ENCODE results near the gene SLC22A14.
"Not testable (repeated sequence)": the region's sequence is repeated elsewhere in the genome, so short reads cannot be mapped to it uniquely, and the experiment has no call there.

The SLC22A14 gene, protein sequence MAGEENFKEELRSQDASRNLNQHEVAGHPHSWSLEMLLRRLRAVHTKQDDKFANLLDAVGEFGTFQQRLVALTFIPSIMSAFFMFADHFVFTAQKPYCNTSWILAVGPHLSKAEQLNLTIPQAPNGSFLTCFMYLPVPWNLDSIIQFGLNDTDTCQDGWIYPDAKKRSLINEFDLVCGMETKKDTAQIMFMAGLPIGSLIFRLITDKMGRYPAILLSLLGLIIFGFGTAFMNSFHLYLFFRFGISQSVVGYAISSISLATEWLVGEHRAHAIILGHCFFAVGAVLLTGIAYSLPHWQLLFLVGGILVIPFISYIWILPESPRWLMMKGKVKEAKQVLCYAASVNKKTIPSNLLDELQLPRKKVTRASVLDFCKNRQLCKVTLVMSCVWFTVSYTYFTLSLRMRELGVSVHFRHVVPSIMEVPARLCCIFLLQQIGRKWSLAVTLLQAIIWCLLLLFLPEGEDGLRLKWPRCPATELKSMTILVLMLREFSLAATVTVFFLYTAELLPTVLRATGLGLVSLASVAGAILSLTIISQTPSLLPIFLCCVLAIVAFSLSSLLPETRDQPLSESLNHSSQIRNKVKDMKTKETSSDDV

GRCh38 chr3:38281895-38282686 is at the start of gene SLC22A14:
TSS of gene SLC22A14 (plus strand) at chr3:38282294. CDS start at chr3:38306027, 23,733 bp downstream.
- DNase-seq = no peak

DNA sequence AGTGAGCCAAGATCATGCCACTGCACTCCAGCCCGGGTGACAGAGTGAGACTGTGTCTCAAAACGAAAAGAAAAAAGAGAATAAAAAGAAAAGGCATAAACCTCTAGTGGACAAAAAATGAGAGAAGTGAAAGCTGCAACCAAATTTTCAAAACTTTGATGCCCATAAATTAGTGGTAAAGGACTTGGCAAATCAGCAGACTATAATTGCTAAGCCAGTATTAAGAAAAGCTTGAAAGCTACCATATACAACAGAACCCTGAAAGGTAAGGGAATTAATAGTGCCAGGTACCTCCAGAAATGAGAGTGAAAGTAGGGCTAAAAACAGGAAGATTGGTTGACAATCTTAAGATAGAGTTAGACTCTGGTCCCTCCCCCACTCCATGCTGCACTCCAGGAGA is 49.4 kb upstream of the SLC22A14 start:
- DNase-seq = no peak

GRCh38 chr3:38235466-38235865 is 46.6 kb upstream of the SLC22A14 start:
- DNase-seq = no peak

GRCh38 chr3:38238416-38239008 is 43.6 kb upstream of the SLC22A14 start:
- DNase-seq = no peak

DNA sequence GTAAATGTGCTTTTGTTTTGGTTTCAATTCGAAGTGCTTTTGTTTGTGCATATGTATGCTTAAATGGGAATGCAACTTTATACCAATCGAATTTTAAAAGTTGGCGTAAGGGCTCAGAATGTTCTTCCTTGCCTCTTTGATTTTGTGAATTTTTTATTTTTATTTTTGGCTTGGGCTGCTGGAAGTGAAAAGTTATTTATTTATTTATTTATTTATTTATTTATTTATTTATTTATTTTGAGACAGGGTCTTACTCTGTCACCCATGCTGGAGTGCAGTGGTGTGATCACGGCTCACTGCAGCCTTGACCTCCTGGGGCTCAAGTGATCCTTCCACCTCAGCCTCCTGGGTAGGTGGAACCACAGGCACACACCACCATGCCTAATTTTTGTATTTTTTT is 39.3 kb upstream of the SLC22A14 start:
- not testable (repeated sequence) for DNase-seq

- DNase-seq = no peak
Observed at GRCh38 chr3:38245930-38246329, 36.2 kb upstream of the SLC22A14 start.

DNA sequence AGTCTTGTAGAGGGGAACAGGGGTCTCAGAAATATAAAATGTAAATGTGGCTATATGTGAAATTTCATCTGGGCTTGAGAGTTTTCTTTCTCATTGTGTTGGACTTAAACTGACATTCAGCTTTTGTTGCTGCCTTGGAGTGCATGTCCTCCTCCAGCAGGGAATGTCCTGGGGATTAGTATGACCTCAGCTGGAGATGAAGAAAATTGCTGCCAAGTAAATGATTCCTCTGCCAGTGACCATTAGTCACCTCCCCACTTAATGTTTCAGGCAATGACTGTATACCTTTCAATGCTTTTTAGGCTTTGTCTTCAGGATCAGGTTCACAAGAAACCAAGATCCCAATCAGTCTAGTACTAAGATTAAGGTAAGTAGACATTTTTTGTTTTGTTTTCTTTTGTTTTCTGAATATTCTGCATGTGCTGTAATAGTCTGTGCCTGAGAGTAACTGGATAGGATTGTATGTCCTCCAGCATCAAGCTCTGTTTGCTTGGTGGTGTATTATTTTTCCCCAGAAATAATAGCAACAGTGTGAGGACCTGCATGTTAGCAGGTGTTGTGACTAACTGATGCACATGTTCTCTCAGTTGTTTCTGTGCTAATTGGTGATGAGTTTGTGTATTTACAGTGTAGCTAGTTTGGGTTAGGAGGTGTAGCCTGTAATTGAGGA is 34.6 kb upstream of the SLC22A14 start:
- DNase-seq = no peak

GRCh38 chr3:38250198-38250597 is 31.9 kb upstream of the SLC22A14 start:
- no peak for DNase-seq

DNA sequence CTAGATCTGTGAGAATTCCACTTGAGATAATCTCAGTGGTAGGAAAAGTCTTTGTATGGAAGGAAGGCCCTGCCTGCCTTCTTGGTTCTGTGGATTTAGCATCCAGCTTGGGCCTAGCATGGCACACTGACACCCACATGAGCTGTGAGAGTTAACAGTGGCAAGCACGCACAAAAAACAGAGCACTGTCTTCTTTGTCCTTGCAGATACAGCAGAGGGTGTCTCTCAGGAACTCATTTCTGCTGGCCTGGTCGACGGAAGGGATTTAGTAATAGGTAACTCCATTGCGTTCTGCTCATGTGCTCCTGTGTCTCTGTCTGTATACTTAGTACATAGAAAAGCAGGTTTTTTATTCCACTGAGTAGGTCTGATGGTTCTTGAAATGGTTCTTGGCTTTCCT is 30.9 kb upstream of the SLC22A14 start:
- no peak for DNase-seq

- DNase-seq = no peak
Observed at GRCh38 chr3:38253704-38254103, 28.4 kb upstream of the SLC22A14 start.

GRCh38 chr3:38254872-38255271 is 27.2 kb upstream of the SLC22A14 start:
- no peak for DNase-seq

GRCh38 chr3:38255627-38256026 is 26.5 kb upstream of the SLC22A14 start:
- DNase-seq = no peak

DNA sequence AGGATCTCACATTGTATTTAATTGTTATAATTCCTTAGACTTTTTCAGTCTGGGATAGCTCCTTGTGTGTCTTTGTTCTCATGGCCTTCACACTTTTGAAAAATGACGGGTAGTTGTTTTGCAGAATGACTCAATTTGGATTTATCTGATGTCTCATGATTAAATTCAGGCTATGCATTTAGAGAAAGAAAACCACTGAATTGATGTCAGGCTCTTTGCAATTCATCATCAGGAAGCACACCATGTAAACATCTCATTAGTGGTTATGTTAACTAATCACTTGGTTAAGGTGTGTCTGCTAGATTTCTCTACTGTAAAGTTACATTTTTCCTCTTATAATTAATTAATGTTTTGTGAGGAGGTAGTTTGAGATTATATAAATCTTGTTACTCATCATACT is 24.5 kb upstream of the SLC22A14 start:
- no peak for DNase-seq

DNA sequence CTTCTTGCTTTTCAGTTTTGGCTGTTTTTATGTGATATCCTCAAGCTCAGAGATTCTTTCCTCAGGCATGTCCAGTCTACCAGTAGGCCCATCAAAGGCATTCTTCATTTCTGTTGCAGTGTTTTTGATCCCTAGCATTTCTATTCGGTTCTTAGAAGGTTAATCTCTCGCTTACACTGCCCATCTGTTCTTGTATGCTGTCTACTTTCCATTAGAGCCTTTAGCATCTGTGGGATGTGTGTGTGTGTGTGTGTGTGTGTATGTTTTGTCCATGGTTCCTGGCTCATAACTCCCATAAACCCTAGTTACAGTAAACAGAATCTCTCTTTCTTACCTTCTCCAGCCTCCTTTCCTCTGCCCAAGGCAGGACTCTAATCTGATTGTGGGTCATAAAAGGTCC is 21.6 kb upstream of the SLC22A14 start:
- no peak for DNase-seq

GRCh38 chr3:38264353-38264771 is 17.7 kb upstream of the SLC22A14 start:
- no peak for DNase-seq

DNA sequence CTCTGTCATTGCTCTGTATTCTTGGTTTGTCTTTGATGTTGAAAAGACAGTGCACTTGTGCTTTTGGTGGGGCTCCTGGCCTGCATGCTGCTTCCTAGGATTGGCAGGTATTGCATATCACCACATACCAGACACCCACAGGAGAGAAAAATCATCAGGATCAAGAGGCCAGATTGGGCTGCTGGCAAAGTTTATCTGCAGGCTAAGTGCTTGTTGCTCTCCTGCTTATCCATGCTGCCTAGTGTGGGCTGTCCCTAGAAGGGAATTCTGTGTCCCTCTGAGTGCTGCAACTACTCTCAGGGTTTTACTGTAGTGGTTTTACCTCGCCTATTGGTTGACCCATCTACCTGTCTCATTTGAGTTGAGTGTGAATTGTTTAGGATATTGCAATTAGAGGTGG is 17.3 kb upstream of the SLC22A14 start:
- no peak for DNase-seq

GRCh38 chr3:38265604-38266307 is 16.3 kb upstream of the SLC22A14 start, which contains the start of gene SLC22A13:
TSS of gene SLC22A13 (plus strand) at chr3:38265812. CDS start at chr3:38265861, 49 bp downstream.
- no peak for DNase-seq

GRCh38 chr3:38266810-38267209 is 15.3 kb upstream of the SLC22A14 start:
- no peak for DNase-seq

DNA sequence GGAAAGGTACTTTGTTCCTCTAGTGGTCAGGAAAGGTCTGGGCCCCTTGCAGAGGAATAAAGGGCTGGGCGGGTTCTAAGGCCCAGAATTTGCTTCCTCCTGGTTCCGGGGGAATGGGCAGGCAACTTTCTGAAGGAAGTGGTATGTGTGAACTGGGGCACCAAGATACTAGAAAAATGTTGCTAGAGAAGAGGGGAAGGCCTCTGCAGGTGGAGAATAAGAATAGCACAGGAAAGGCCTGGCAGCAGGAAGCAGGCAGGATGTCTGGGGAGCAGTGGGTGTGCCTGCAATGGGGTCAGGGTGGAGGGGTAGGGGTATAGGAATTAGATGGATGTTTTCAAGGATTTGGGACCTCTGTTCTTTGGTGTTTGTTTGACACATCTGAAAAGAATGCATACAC is 14.4 kb upstream of the SLC22A14 start:
- DNase-seq = no peak

GRCh38 chr3:38268087-38268486 is 14.0 kb upstream of the SLC22A14 start:
- DNase-seq = no peak

DNA sequence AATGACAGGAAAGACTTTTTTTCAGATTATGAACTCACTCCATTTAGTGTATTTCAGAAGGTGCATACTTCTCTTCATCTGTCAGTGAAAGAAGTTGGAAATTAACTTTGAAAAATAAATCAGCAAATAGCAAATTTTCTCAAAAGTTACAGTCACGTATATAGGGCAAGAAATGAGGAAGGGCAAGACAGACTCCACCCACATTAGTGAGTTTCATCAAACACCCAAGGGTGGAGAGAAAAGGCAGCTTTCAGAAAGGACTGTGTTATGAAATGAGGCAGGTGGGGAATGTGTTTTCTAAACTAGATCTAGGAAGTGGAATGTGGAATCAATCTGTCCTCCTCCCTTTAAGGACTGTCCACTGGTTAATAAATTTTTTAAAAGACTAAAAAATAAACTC is 13.6 kb upstream of the SLC22A14 start:
- DNase-seq = no peak

- DNase-seq = no peak
Observed at GRCh38 chr3:38270606-38271005, 11.5 kb upstream of the SLC22A14 start.
